GM21526 (cell line): ENCODE measurements around the gene CSNK1G3.
"Not testable (repeated sequence)": the region's sequence is repeated elsewhere in the genome, so short reads cannot be mapped to it uniquely, and the experiment has no call there.

ENCODE experiments used
- ATAC-seq: cut with Tn5 transposase; IDR thresholded peaks from one replicate; pipeline ENCODE4 v1.9.1; 2021; ENCODE audit warnings: moderate library complexity; ENCODE audit not compliant: unreplicated experiment, low FRiP score

The CSNK1G3 gene

GRCh38 chr5:123628860-123629544 lies 117.0 kb downstream of the CSNK1G3 start:
- no peak for ATAC-seq

- ATAC-seq = no peak
These were observed 124.0 kb downstream of the CSNK1G3 start for GRCh38 chr5:123636006-123636405.

GRCh38 chr5:123637028-123637427 lies 125.1 kb downstream of the CSNK1G3 start:
- not testable (repeated sequence) for ATAC-seq

GRCh38 chr5:123639244-123639643 lies 127.3 kb downstream of the CSNK1G3 start:
- ATAC-seq = no peak

- no peak for ATAC-seq
These were observed 133.1 kb downstream of the CSNK1G3 start for GRCh38 chr5:123645024-123645603.

- no peak for ATAC-seq
These were observed 135.1 kb downstream of the CSNK1G3 start for GRCh38 chr5:123647066-123647465.

- no peak for ATAC-seq
These were observed 139.3 kb downstream of the CSNK1G3 start for GRCh38 chr5:123651234-123651633.

GRCh38 chr5:123659011-123659410 lies 147.0 kb downstream of the CSNK1G3 start:
- no peak for ATAC-seq

GRCh38 chr5:123659495-123659894 lies 147.5 kb downstream of the CSNK1G3 start:
- ATAC-seq = no peak

GRCh38 chr5:123664961-123665360 lies 153.0 kb downstream of the CSNK1G3 start:
- no peak for ATAC-seq

GRCh38 chr5:123665822-123666371 lies 153.9 kb downstream of the CSNK1G3 start:
- ATAC-seq = no peak
